AG10803 (cell line): ENCODE data around the gene TMEM270.
A peak's percentile ranks its signal among the peaks of the same experiment; 100 is the strongest.

Experiments
- DNase-seq: peaks from one replicate; pipeline ENCODE4 v3.0.0; 2010; ENCODE audit warnings: low read depth
- H3K4me3 ChIP-seq: 2 replicates; pipeline ENCODE4 v1.5.1; 2011; ENCODE audit warnings: mild to moderate bottlenecking, low read length, control low read depth
- TF ChIP-seq, protein P1 (sequence below): conservative IDR thresholded peaks from 2 replicates; pipeline ENCODE4 v1.5.1; 2011; ENCODE audit warnings: mild to moderate bottlenecking, low read length, control low read depth, inconsistent platforms

The TMEM270 gene

DNA sequence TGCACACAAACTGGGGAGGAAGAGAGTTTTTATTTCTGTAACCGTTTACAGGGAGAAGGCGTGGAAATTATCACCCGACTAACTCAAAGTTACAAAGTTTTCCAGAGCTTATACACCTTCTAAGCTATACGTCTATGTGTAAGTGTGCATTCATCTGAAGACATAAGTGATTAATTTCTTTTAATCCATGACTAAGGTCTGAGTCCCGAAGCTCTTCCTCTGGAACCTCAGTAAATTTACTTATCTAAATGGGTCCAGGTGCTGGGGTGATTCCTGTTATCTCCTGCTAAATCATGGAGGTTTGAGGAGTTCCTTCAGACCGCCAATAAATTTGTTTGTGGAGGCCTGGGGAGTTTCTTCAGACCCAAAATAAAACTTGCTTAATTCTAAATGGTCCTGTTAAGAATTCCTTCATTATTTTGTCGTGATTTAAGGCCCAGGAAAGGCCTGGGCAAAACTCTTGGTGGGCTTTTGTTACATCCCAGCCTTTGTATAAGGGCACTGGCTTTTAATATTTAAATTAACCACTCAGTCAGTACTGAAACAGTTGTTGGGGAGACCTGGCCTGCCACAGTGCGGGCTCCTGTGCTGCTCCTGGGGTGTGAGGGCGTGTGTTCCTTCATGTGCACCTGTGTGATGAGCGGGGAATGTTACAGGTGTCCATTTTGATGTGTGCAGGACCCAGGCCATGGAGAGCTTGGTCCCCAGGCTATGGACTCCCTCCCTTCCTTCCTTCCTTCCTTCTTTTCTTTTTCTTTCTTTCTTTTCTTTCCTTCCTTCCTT, 12.8 kb upstream of the TMEM270 start:
- H3K4me3 ChIP-seq, result no peak overlapping the region
- TF ChIP-seq, protein P1, sequence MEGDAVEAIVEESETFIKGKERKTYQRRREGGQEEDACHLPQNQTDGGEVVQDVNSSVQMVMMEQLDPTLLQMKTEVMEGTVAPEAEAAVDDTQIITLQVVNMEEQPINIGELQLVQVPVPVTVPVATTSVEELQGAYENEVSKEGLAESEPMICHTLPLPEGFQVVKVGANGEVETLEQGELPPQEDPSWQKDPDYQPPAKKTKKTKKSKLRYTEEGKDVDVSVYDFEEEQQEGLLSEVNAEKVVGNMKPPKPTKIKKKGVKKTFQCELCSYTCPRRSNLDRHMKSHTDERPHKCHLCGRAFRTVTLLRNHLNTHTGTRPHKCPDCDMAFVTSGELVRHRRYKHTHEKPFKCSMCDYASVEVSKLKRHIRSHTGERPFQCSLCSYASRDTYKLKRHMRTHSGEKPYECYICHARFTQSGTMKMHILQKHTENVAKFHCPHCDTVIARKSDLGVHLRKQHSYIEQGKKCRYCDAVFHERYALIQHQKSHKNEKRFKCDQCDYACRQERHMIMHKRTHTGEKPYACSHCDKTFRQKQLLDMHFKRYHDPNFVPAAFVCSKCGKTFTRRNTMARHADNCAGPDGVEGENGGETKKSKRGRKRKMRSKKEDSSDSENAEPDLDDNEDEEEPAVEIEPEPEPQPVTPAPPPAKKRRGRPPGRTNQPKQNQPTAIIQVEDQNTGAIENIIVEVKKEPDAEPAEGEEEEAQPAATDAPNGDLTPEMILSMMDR, result no peak
- DNase-seq, result no peak

DNA sequence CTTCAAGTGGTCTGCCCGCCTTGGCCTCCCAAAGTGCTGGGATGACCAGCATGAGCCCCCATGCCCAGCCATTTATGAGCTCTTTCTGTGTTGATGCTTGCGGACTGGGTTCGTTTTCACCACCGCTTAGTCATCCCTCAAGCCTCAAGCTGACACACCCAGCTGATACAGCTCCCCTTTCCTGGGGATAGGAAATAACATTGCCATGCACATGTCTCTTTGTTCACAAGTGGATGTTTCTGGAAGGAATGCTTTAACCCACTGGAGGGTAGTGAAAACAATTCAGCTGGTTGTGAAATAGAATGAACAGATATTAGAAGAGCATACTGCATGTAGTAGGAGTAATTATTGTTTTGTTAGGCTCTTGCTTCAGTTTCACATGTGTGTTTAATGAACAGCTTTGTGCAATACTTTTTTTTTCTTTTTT, 10.2 kb upstream of the TMEM270 start:
- H3K4me3 ChIP-seq, result no peak overlapping the region
- peak; percentile 99 for DNase-seq
- TF ChIP-seq, protein P1, result no peak

DNA sequence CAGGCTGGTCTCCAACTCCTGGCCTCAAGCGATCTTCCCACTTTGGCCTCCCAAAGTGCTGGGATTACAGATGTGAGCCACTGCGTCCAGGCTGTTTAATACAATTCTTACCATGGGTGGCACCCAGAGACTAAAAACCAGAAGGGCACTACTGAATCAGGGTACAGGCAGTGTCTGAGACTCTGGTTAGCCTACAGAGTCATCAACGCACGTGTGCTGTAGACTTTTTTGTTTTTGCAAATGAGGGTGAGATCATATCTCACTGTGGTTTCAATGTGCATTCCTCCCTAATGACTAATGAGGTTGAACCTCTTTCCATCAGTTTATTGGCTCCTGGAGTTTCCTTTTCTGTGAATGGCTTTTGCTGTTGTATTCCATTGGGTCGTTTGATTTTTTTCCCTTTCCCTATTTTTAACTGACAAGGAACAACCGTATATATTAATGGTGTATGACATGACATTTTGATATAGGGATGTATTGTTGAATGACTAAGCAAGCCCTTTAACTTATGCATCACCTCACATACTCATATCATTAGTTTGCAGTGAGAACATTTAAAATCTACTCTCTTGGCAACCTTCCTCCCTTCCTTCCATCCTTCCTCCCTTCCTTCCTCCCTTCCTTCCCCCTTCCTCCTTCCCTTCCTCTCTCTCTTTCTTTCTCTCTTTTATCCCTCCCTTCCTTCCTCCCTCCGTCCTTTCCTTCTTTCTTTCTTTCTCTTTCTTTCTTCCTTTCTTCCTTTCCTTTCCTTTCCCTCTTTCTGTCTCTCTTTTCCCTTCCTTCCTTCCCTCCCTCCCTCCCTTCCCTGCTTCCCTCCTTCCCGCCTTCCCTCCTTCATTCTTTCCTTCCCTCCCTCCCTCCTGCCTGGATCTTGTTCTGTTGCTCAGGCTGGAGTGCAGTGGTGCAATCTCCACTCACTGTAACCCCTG, 9.3 kb upstream of the TMEM270 start:
- DNase-seq, result peak; percentile 96
- TF ChIP-seq, protein P1, result no peak
- no peak overlapping the region for H3K4me3 ChIP-seq

DNA sequence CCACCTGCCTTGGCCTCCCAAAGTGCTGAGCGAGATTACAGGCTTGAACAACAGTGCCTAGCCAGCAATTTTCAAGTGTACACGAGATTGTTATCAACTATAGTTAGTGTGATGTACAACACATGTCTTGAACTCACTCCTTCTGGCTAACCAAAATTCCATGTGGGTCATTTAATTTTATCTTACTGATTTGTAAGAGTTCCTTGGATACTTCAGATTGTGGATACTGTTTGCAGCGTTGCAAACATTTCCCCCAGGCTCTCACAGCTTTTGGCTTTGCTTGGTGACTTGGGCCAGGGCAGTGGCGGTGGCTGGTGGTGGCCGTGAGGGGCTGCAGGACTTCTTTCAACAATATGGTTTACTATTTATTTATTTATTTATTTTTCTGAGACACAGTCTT, 8.5 kb upstream of the TMEM270 start:
- TF ChIP-seq, protein P1, result no peak
- DNase-seq, result no peak
- no peak overlapping the region for H3K4me3 ChIP-seq

DNA sequence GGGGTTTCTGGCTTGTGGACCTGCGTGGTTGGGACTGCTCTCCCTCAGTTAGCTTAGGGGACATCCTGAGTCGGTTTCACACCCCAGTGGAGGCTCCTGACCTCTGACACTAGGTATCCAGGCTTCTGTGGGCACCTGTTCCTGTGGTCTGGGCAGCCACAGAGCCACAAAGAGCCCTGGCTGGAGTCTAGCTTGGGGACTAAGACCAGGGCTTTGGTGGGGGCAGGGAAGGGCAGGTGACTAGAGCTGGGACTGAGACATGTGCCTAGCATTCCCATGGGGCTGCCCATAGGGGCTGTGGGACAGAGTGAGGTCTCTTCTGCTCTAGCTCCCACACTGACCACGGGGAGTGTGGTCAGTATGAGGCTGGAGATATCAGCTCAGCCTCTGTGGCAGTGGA, 4.0 kb upstream of the TMEM270 start:
- TF ChIP-seq, protein P1, result no peak
- no peak for DNase-seq
- no peak overlapping the region for H3K4me3 ChIP-seq

DNA sequence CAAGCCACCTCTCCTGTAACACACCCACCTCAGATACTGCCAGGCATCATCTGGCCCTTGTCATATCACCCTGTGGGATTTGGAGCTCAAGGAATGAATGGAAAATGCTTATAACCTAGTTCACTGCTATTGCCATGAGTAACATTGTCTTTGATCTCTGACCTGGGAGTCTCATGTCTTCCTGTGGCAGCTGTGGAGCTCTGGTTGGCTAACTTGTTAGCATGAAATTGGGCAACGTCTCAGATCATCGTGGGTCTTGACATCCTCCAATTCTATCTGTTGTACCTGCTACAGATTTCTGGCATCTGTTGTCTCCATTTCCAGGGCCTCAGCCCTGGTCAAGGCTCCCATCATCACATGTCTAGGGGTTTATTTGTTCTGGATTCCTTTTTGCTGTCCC, 2.2 kb upstream of the TMEM270 start:
- DNase-seq, result no peak
- TF ChIP-seq, protein P1, result no peak

More for the DNA sequence above, 2.2 kb upstream of the TMEM270 start:
- no peak overlapping the region for H3K4me3 ChIP-seq
